ENCODE results near the gene SEPTIN14. TPM values are rescaled to one million over a fixed set of nuclear protein-coding genes. Genes with fewer than 3 reads are reported as not detected.
"Not testable (repeated sequence)": the region's sequence is repeated elsewhere in the genome, so short reads cannot be mapped to it uniquely, and the experiment has no call there.

The SEPTIN14 gene
- total RNA-seq, 1 experiment from 2014 or later: not detected

GRCh38 chr7:55893940-55894339 is 31.4 kb upstream of the SEPTIN14 start:
- Histone ChIP-seq H3K79me1 (ENCODE audit: insufficient read depth, low read depth, low read length, poor library complexity, severe bottlenecking) (no peaks in the 10 kb centered on the region), H4K5ac (ENCODE audit: insufficient read length, low read depth, low read length) (no peak overlapping the region), H3K23me2 (ENCODE audit: insufficient read length, low read depth, low read length, poor library complexity, severe bottlenecking) (no peaks in the 10 kb centered on the region), H2BK5ac (ENCODE audit: insufficient read length, low read length) (no peak overlapping the region), H3K4ac (ENCODE audit: low read depth, low read length) (no peak overlapping the region), H3K27ac (ENCODE audit: insufficient read length, low read depth, low read length) (no peak overlapping the region), H2AFZ (ENCODE audit: low read length) (no peak overlapping the region), H4K91ac (ENCODE audit: insufficient read length, low read depth, low read length) (no peak overlapping the region), H3K23ac (ENCODE audit: insufficient read length, low read depth, low read length) (no peak overlapping the region), H3T11ph (ENCODE audit: low read length) (no peak overlapping the region), H2BK120ac (ENCODE audit: low read depth, low read length, poor library complexity, severe bottlenecking) (no peak overlapping the region), H3K9me3 (ENCODE audit: control insufficient read depth, low read depth, low read length) (no peaks in the 10 kb centered on the region), H4K8ac (replicated peaks; ENCODE audit: insufficient read length, low read depth, low read length) (no peak overlapping the region), H2BK20ac (ENCODE audit: low read depth, low read length, poor library complexity, severe bottlenecking) (no peak overlapping the region), H3K18ac (ENCODE audit: insufficient read length, low read depth, low read length) (no peak overlapping the region), H2BK12ac (ENCODE audit: insufficient read length, low read depth, low read length) (no peak overlapping the region), H3K14ac (ENCODE audit: insufficient read depth, low read length) (no peak overlapping the region), H3K79me2 (ENCODE audit: insufficient read depth, low read length) (no peaks in the 10 kb centered on the region), H2BK15ac (ENCODE audit: low read depth, low read length) (no peak overlapping the region), H3K9ac (ENCODE audit: extremely low read depth, insufficient read length, low read length) (no peak overlapping the region), H3K56ac (ENCODE audit: insufficient read length, low read depth, low read length) (no peak overlapping the region), H2AK5ac (ENCODE audit: insufficient read length, low read length) (no peak overlapping the region), H3K4me2 (ENCODE audit: insufficient read depth, insufficient read length, low read length) (no peak overlapping the region), H4K20me1 (ENCODE audit: control insufficient read depth, insufficient read depth, insufficient read length) (no peaks in the 10 kb centered on the region), H3K4me1 (ENCODE audit: insufficient read depth, low read length) (no peaks in the 10 kb centered on the region; the same call in 1 of the 2 replicates), H3K27me3 (ENCODE audit: insufficient read depth, low read length) (no peaks in the 10 kb centered on the region)
- H3K27ac Mint-ChIP-seq: no peak overlapping the region
- no peak overlapping the region for H3K4me3 Mint-ChIP-seq
- H3K9me3 Mint-ChIP-seq: peaks cover 5 to 13% of the 10 kb centered on the region in 2 experiments
- H3K36me3 Mint-ChIP-seq (ENCODE audit: insufficient read depth in 1 of 3, low read depth in 3 of 3): peaks cover 0 to 9% (median 8%) of the 10 kb centered on the region in 3 experiments; a peak in 4 of 7 replicates
- H3K27me3 Mint-ChIP-seq (ENCODE audit: low read depth): no peaks in the 10 kb centered on the region
- no peak for TF ChIP-seq CTCF (conservative IDR thresholded peaks at IDR 0.05)
- DNase-seq: no peak
- H3K4me1 Mint-ChIP-seq: peaks cover 4% of the 10 kb centered on the region in 2 experiments; a peak in 1 of 4 replicates

GRCh38 chr7:55888378-55888777 is 25.8 kb upstream of the SEPTIN14 start:
- not testable (repeated sequence) for H3K23ac ChIP-seq (ENCODE audit: insufficient read length, low read depth, low read length); H3K4me1 ChIP-seq (ENCODE audit: insufficient read depth, low read length); H3K27me3 ChIP-seq (ENCODE audit: insufficient read depth, low read length); H3K27me3 Mint-ChIP-seq (ENCODE audit: low read depth); H2BK12ac ChIP-seq (ENCODE audit: insufficient read length, low read depth, low read length); H2AFZ ChIP-seq (ENCODE audit: low read length); H4K20me1 ChIP-seq (ENCODE audit: control insufficient read depth, insufficient read depth, insufficient read length); H2BK120ac ChIP-seq (ENCODE audit: low read depth, low read length, poor library complexity, severe bottlenecking); H4K5ac ChIP-seq (ENCODE audit: insufficient read length, low read depth, low read length); H3K79me2 ChIP-seq (ENCODE audit: insufficient read depth, low read length); H2AK5ac ChIP-seq (ENCODE audit: insufficient read length, low read length); H3K18ac ChIP-seq (ENCODE audit: insufficient read length, low read depth, low read length); H3K36me3 Mint-ChIP-seq (ENCODE audit: insufficient read depth in 1 of 3, low read depth in 3 of 3); H3K9ac ChIP-seq (ENCODE audit: extremely low read depth, insufficient read length, low read length); H4K8ac ChIP-seq (replicated peaks; ENCODE audit: insufficient read length, low read depth, low read length); H3K27ac ChIP-seq (ENCODE audit: insufficient read length, low read depth, low read length); H3K4me1 Mint-ChIP-seq; H4K91ac ChIP-seq (ENCODE audit: insufficient read length, low read depth, low read length); H3K4ac ChIP-seq (ENCODE audit: low read depth, low read length); H2BK5ac ChIP-seq (ENCODE audit: insufficient read length, low read length); H3K9me3 Mint-ChIP-seq; H3K23me2 ChIP-seq (ENCODE audit: insufficient read length, low read depth, low read length, poor library complexity, severe bottlenecking); H3K9me3 ChIP-seq (ENCODE audit: control insufficient read depth, low read depth, low read length); H3K56ac ChIP-seq (ENCODE audit: insufficient read length, low read depth, low read length); H3K79me1 ChIP-seq (ENCODE audit: insufficient read depth, low read depth, low read length, poor library complexity, severe bottlenecking); H2BK15ac ChIP-seq (ENCODE audit: low read depth, low read length); H3T11ph ChIP-seq (ENCODE audit: low read length); H2BK20ac ChIP-seq (ENCODE audit: low read depth, low read length, poor library complexity, severe bottlenecking); H3K14ac ChIP-seq (ENCODE audit: insufficient read depth, low read length)
- no CpG with 5 or more reads among the region's 10 CpGs for WGBS (ENCODE audit: extremely low coverage, insufficient read length, low lambda C conversion rate)
- H3K4me2 ChIP-seq (ENCODE audit: insufficient read depth, insufficient read length, low read length): peak overlapping the region; percentile 8
- DNase-seq: peak; percentile 50
- Mint-ChIP-seq H3K27ac (peak overlapping the region; percentile 44 to 77 (median 77); a peak in 4 of 7 replicates), H3K4me3 (peak overlapping the region; percentile 73 to 86)
